GM10248 (cell line): ENCODE data around the gene PRR15L.

ENCODE experiments used
- CTCF ChIA-PET: fragments of 300-600 bp; sonication (Branson Sonifier 250); formaldehyde crosslinking; extraction: SDS; loops from one replicate; lab custom pipeline; 2021; ENCODE audit warnings: antibody characterized with exemption; lab: Yijun Ruan, JAX
- POLR2A ChIA-PET: fragments of 350-650 bp; sonication (Branson Sonifier 250); formaldehyde crosslinking; extraction: SDS; loops from one replicate; lab custom pipeline; 2020; ENCODE audit warnings: antibody characterized with exemption; lab: Yijun Ruan, JAX
- DNase-seq: peaks from one replicate; pipeline ENCODE4 v3.0.0; 2012; ENCODE audit errors: extremely low spot score
- TF ChIP-seq, protein P1 (sequence below): IDR thresholded peaks from 2 replicates; pipeline ENCODE4 v1.5.1; 2012; ENCODE audit warnings: mild to moderate bottlenecking, low read depth; ENCODE audit errors: extremely low read depth, missing control alignments, control extremely low read depth

Gene PRR15L

DNA sequence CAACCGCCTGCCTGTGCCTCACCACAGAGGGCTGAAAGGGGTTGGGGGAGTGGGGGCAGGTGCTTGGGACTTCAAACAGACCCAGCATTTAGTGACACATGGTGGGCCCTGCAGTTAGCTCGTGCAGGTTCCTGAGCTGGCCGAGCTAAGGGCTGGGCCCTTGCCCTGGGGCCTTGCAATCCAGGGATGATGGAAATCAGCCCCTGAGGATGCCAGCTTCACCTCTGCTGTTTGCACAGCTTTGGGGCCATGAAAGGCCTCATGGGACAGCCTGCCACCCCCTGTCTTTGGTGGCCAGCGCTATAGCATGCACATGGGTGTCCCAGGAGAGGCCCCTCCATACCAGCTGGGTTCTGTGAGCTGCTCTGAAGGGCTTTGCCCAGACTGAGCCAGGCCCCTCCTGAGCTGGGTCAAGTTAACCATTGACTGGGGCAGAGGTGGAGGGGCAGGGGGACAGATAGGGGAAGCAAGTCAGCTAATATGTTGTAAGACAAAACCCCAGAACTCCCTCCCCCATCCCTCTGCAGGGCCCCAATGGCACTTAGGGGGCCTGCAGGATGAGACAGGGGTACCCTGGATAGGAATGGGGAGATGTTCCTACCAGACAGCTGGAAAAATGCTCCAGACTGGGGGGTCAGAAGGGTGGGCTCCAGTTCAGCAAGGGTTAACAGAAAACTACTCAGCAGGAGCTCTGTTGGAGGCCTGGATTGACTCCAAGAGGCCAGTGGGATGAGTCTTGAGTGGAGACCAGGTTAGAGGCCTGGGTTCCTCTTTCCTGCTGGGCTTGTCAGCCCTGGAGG lies 692 bp downstream of the PRR15L start:
- no peak for DNase-seq
- POLR2A ChIA-PET = no interaction called here
- CTCF ChIA-PET = interaction anchor here (1.1 to 25.3 kb wide), 5 partner anchors 11 to 70 kb away, joined by 4 to 584 read pairs (median 6); partner anchors contain the start of genes CDK5RAP3 and PNPO
- TF ChIP-seq, protein P1, sequence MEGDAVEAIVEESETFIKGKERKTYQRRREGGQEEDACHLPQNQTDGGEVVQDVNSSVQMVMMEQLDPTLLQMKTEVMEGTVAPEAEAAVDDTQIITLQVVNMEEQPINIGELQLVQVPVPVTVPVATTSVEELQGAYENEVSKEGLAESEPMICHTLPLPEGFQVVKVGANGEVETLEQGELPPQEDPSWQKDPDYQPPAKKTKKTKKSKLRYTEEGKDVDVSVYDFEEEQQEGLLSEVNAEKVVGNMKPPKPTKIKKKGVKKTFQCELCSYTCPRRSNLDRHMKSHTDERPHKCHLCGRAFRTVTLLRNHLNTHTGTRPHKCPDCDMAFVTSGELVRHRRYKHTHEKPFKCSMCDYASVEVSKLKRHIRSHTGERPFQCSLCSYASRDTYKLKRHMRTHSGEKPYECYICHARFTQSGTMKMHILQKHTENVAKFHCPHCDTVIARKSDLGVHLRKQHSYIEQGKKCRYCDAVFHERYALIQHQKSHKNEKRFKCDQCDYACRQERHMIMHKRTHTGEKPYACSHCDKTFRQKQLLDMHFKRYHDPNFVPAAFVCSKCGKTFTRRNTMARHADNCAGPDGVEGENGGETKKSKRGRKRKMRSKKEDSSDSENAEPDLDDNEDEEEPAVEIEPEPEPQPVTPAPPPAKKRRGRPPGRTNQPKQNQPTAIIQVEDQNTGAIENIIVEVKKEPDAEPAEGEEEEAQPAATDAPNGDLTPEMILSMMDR = no peak

DNA sequence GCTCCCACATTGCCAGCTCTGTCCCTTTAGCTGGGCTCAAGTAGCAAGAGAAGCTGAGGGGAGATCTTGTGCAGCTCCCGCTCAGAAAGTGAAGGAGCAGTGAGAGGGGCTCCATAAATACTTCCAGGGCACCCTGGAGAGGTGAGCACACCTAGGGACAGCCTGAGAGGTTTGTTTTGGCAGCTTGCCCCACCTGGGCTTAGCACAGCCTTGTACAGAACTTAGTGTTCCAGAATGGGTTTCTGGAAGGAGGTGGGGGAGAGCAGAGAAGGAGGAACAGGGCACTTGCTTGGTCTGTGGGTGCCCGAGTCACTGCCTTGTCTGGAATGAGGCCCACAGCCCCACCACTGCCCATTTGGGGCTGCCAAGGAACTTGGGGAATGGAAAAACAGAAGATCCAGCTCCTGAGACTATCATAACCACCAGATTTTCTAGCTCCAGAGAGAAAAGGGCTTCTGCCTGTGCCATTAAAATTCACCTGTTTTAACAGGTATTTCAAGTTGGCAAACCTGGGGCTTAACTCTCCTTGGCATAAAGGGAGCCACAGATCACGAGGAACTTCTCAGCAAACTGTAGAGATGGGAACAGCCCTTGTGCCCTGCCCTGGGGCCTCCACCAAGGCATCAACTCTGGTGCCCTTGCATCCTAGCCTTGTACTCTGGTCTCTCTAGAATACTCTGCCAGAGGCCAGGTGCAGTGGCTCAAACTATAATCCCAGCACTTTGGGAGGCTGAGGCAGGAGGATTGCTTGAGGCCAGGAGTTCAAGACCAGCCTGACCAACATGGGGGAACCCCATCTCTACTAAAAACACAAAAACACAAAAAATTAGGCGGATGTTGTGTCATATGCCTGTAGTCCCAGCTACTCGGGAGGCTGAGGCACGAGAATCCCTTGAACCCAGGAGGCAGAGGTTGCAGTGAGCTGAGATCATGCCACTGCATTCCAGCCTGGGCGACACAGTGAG lies 1.9 kb downstream of the PRR15L start:
- TF ChIP-seq, protein P1 = no peak
- no peak for DNase-seq
- CTCF ChIA-PET = interaction anchor here (0.9 to 25.3 kb wide), 10 partner anchors 12 to 113 kb away, joined by 3 to 584 read pairs (median 4); partner anchors contain the start of genes CDK5RAP3 and PNPO
- POLR2A ChIA-PET = no interaction called here

DNA sequence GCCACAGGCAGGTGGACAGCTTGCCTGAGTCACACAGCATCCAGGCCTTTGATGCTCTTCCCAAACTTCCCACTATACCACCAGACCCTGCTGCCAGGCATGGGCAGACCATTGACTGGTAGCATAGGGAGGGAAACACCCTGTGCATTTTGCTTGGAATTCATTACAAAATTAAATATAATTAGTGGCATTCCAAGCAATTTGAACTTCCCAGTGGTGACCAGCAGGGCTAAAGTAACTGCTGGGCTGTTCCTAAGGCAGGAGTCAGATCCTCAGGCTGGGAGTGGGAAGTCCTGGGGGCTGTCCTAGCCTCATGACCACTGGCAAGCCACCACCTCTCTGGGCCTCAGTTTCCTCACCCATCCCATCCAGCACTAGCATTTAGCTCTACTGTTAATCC lies 3.8 kb downstream of the PRR15L start:
- POLR2A ChIA-PET = interaction anchor here (0.6 kb wide), 1 partner anchor 755 kb away, joined by 4 read pairs; no protein-coding TSS in a partner anchor
- TF ChIP-seq, protein P1 = no peak
- DNase-seq = no peak
- CTCF ChIA-PET = interaction anchor here (0.9 to 25.3 kb wide), 7 partner anchors 14 to 113 kb away, joined by 3 to 584 read pairs (median 44); partner anchors contain the start of genes CDK5RAP3, PNPO and SCRN2

DNA sequence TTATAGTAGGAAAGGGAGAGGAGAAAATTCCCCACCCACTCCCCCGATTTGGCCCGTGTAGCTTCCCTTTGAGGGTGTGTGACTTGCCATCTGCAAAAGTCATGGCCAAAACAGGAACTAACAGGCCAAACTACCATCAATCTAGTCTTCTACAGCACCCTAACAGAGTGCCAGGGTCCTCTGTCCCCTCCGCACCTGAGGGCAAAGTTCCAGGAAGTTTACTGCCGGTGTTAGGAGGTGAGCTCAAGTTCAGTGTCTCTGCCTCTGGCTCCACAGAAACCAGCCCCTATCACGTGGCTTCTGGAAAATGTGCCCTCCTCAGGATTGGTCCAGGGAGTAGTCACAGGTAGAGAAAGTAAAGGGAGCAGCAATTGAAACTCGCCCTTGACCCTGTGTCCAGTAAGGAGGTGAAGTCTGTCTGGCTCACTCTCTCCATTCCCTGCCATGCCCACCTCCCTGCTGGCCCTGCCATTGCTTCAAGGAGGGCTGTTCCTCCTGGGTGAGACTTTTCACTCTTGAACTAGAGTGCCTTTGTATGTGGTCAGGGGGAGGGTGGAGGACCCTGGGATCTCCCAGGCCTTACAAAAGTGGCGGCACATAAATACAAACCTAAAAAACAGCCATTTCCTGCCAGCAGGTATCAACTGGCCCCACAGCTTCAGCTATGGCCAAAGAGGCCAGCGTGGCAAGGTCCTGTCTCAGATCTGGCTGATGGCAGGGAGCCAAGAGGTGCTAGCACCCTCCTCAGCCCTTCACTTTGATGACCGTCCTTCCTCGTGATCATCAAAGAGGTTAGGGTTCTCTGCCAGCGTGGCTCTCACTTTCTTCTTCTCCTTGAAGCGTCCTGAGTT lies 5.3 kb downstream of the PRR15L start:
- ChIA-PET CTCF (interaction anchor here (1.0 to 25.3 kb wide), 8 partner anchors 15 to 103 kb away, joined by 3 to 584 read pairs (median 30); partner anchors contain the start of genes CDK5RAP3 and PNPO), POLR2A (no interaction called here)
- TF ChIP-seq, protein P1 = no peak
- DNase-seq = no peak

DNA sequence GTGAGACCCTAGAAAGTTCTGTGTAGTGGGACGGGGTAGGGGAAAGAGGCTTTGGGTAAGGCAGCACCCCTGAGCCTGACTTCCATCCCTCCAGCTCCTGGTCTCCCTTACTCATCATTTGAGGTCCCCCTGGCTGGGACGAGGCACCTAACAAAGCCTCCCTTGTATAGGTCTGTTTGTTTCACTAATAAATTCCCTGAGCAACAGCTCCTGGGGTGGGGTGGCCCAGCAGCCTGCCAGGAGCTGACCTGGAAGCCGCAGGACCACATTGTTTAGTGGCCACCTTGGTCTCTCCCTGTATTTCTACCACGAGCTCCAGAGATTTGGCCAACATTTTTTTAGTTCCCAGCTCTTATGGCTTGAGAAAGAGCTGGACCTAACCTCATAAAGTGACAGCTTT lies 7.2 kb downstream of the PRR15L start:
- CTCF ChIA-PET = interaction anchor here (0.9 to 25.3 kb wide), 24 partner anchors 16 to 1086 kb away, joined by 3 to 584 read pairs (median 4); partner anchors contain the start of genes CDK5RAP3, PNPO and SCRN2

More for the DNA sequence above, 7.2 kb downstream of the PRR15L start:
- no peak for DNase-seq
- TF ChIP-seq, protein P1 = no peak
- POLR2A ChIA-PET = interaction anchor here (0.7 kb wide), 1 partner anchor 67 kb away, joined by 3 read pairs; no protein-coding TSS in a partner anchor
